NB4 (cell line): Measurements from ENCODE around the gene CACYBP.
"Not testable (repeated sequence)": the region's sequence is repeated elsewhere in the genome, so short reads cannot be mapped to it uniquely, and the experiment has no call there.

Experiments used
- CTCF ChIP-seq: IDR thresholded peaks from one replicate; pipeline ENCODE4 v1.5.1; 2012; ENCODE audit warnings: low read depth, low read length
- MAX ChIP-seq: IDR thresholded peaks from 2 replicates; pipeline ENCODE4 v1.6.1; 2011; ENCODE audit warnings: low read depth, low read length
- MYC ChIP-seq: IDR thresholded peaks from 2 replicates; pipeline ENCODE4 v1.6.1; 2011; ENCODE audit warnings: low read depth, low read length
- POLR2A ChIP-seq: IDR thresholded peaks from 2 replicates; pipeline ENCODE4 v1.6.1; 2011; ENCODE audit warnings: mild to moderate bottlenecking; ENCODE audit not compliant: insufficient read length; ENCODE audit errors: extremely low read depth

GRCh38 chr1:175044591-175044990 is 44.8 kb downstream of the CACYBP start:
- TF ChIP-seq CTCF, POLR2A, MAX, MYC: not testable (repeated sequence)
